ENCODE measurements around the gene PACS1.
"Not testable (repeated sequence)": the region's sequence is repeated elsewhere in the genome, so short reads cannot be mapped to it uniquely, and the experiment has no call there.

PACS1 gene

GRCh38 chr11:66069715-66070603 lies at the start of gene PACS1:
TSS of gene PACS1 (plus strand) at chr11:66070272. CDS start at chr11:66070487, 215 bp downstream.
- DNase-seq, result peak; percentile 76

DNA sequence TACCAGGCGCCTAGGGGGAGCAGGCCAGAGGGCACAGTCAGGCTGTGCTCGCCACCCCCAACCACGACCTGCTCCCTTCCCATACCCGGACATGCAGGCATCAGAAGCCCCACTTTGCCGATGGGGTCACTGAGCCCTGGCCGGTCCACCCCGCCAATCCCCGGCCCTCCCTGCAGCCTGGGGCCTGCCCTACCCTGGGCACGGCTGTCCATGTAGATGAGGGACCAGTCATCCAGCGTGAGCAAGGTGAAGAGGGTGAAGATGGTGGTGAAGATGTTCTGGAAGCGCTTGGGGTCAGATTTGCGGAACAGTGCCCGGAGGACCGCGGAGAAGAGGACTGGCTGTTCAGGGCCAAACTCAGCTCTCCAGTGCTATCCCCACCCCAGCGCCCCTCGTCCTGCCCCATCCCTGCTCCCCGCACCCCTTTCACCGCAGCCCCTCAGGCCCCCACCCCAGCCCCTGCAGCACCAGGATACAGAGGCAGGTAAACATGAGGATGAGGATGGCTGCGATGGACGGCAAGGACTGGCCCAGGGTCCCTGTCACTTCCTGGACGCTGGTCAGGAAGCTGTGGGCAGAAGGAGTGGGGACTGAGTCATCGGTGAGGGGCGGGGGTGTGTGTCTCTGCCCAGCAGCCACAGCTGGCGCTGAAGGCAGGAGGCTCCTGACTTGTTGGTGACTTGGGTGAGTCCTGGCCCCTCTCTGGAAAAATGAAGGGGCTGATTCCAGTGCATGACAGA lies 49.3 kb upstream of the PACS1 start:
- DNase-seq, result peak; percentile 78

GRCh38 chr11:66022401-66023185 lies 47.5 kb upstream of the PACS1 start:
- DNase-seq, result peak; percentile 70

DNA sequence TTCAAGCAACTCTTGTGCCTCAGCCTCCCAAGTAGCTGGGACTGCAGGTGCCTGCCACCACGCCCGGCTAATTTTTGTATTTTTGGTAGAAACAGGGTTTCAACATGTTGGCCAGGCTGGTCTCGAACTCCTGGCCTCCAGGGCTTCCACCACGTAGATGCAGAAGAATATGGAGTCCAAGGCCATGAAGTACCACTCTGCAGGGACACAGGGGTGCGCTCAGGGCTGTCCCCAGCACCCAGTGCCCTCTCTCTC lies 47.0 kb upstream of the PACS1 start:
- DNase-seq, result not testable (repeated sequence)

DNA sequence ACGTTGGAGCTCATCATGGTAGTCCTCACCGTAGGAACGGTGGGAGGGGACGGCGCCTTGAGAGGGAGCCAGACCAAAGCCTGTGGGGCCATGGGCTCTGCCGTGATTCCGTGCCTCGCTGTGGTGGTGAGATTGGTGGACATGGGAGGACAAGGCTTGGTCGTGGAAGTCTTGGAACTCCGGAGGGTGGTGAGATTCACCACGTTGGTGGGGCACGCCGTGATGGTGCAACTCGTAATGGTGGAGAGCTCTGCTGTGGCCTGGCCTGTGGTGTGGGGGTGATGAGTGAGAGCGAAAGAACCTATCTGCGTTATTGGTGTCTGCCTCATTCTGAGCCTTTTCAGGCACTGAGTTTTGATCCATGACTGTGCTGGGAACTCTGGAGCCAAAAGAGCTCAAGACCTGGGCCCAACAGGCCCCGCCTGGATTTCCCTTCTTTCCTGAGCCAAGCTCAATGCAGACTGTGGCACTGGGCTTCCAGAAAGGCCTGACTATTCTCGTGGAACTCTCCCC lies 44.0 kb upstream of the PACS1 start, which contains the start of gene CATSPER1:
CATSPER1 (minus strand) TSS at position 463 of the 513 bp plus-strand sequence; CDS start at position 363, 100 bp downstream.
- no peak for DNase-seq

DNA sequence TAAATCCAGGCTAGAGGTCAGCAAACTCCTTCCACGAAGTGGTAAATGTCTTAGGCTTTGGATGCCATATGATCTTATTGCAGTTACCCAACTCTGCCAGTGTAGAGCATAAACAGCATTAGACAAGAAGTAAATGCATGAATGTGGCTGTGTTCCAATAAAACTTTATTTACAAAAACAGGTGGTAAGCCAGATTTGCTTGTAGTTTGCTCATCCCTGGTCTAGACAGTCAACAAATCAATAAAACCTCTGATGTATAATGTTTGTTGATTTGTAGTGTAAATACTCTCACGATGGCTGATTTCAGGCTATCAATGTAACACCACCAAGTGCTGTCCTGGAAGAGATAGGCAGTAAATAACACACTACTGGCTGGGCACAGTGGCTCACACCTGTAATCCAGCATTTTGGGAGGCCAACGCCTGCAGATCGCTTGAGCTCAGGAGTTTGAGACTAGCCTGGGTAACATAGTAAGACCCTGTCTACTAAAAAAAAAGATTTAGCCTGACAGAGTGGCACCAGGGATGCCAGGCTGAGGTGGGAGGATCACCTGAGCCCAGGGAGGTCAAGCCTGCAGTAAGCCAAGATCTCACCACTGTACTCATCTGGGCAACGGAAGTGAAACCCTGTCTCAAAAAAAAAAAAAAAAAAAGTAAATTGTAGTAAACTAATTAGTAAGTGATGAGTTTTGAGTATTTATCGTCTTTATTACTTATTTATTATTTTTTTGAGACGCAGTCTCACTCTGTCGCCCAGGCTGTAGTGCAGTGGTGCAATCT lies 36.9 kb upstream of the PACS1 start:
- no peak for DNase-seq

- DNase-seq, result no peak
These were observed 34.3 kb upstream of the PACS1 start for GRCh38 chr11:66035653-66036333.

GRCh38 chr11:66036334-66036710 lies 33.8 kb upstream of the PACS1 start:
- DNase-seq, result no peak

GRCh38 chr11:66037327-66037726 lies 32.7 kb upstream of the PACS1 start:
- DNase-seq, result no peak

GRCh38 chr11:66039765-66040164 lies 30.3 kb upstream of the PACS1 start:
- no peak for DNase-seq

GRCh38 chr11:66042227-66042995 lies 27.7 kb upstream of the PACS1 start:
- no peak for DNase-seq

GRCh38 chr11:66042996-66043906 lies 26.8 kb upstream of the PACS1 start:
- no peak for DNase-seq

- DNase-seq, result no peak
These were observed 25.3 kb upstream of the PACS1 start for GRCh38 chr11:66044757-66045156.

- DNase-seq, result peak; percentile 74
These were observed 24.9 kb upstream of the PACS1 start for GRCh38 chr11:66045177-66045639.

DNA sequence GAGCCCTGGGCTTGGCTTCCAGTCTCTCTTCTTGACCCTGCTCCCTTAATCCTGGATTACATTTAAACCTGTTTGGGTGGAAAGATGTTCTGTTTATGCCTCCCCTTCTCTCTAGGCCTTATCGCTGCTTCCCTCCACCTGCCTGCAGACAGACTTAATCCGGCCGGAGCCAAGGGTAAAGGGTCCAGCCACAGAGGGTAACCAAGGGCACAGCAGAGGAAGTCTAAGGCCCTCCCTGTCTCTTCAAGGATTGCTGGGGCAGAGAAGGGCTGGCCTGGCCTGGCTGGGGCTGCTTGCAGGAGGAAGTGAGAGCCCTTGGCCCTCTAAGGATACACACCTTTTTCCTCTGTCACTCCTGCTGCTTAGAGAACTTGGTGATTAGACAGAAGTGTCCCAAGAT lies 23.2 kb upstream of the PACS1 start:
- no peak for DNase-seq

DNA sequence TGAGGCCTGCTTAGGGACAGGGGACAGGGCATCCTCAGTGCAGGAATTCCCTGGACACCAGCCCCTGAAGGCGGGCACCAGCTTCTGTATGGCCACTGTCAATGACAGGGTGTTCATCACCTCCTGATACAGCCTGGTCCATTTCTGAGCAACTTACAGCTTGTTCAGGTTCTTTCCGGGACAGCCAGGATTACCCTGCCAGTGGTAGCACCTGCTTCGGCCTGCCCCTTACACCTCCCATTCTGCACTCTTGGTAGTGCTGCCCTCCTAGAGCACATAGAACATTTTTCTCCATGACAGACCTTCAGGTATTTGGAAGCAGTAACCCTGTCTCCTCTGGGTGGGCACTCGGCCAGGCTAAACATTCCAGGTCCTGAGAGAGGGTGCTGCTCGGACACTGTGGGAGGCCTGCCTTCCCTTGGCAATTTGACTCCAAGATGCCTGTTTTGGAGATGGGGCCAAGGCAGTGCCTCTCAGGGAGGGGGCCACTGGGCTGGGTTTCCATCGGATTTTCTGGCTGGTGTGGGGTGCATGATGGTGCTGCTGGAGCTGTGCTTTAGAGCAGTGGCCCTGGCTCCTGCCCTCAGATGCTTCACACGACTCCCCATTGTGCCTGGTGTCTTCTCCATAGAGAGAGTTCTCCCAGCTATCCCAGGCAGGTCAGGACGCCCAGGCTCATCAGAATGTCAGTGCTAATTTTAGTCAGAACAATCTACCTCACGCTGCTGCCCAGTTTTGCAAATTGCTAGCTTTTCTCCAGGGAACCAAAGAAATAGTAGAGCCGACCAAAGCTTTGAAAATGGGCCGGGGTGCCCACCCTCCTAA lies 22.3 kb upstream of the PACS1 start:
- no peak for DNase-seq

- DNase-seq, result no peak
These were observed 21.3 kb upstream of the PACS1 start, which contains the start of gene GAL3ST3 for GRCh38 chr11:66048547-66049323. TSS of gene GAL3ST3 (minus strand) at chr11:66049161. CDS start at chr11:66045415, 3,746 bp downstream.
